Measurements from ENCODE around the gene OBP2B. TPM values are rescaled to one million over a fixed set of nuclear protein-coding genes. Genes with fewer than 3 reads are reported as not detected.

OBP2B gene
- polyA plus RNA-seq, 1 donor from 2014 or later, result not detected

DNA sequence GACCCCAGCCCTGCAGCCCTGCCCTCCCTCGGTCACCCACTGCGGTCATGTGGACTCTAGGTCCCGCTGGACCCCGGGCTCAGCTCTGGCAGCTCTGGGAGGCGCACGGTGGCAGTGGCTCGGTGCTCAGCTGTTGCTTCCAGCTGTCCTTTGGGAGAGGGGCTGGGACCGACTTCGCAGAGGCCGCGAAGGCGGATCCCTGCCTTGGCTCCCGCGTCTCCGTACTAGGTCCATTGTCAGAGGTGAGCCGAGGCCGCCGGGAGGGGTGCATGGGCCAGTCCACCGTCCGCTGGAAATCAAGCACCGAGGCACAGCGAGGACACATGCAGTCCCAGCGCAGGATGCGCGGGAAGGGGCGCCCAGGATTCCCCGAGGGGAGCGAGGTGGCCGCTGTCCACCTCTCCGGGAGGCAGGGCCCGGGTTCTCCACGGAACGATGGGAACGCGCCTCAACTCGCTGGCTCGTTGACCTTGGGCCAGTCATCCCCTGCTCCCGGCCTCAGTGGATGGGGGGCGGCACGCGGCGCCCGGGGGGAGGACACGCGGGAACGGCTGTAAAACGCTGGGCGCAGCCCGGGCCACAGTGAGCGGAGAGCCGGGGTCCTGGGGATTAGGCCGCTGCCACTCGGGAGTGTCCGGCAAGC lies 46.1 kb downstream of the OBP2B start:
- H3K36me3 Mint-ChIP-seq, result peaks cover 2% of the 10 kb centered on the region
- H3K9me3 Mint-ChIP-seq, result no peaks in the 10 kb centered on the region
- peaks cover 3% of the 10 kb centered on the region for H3K27me3 Mint-ChIP-seq
- peak overlapping the region in 2 of 3 donors; percentile 43 to 58 for H3K27ac Mint-ChIP-seq
- peak overlapping the region; percentile 55 to 86 (median 76) for H3K4me3 Mint-ChIP-seq
- H3K4me1 Mint-ChIP-seq, result peaks cover 8 to 15% (median 15%) of the 10 kb centered on the region in 3 donors

GRCh38 chr9:133161547-133161950 lies 47.5 kb downstream of the OBP2B start:
- Mint-ChIP-seq H3K36me3 (peaks cover 2% of the 10 kb centered on the region), H3K27me3 (peaks cover 3% of the 10 kb centered on the region), H3K9me3 (no peaks in the 10 kb centered on the region), H3K27ac (peak overlapping the region in 2 of 3 donors; percentile 1 to 33), H3K4me1 (peaks cover 8 to 15% (median 15%) of the 10 kb centered on the region in 3 donors), H3K4me3 (peak overlapping the region in 3 of 4 donors; percentile 66 to 72 (median 68))

- peaks cover 8 to 15% (median 15%) of the 10 kb centered on the region in 3 donors for H3K4me1 Mint-ChIP-seq
- H3K27me3 Mint-ChIP-seq, result no peaks in the 10 kb centered on the region
- peaks cover 2% of the 10 kb centered on the region for H3K36me3 Mint-ChIP-seq
- H3K9me3 Mint-ChIP-seq, result no peaks in the 10 kb centered on the region
- H3K27ac Mint-ChIP-seq, result peak overlapping the region in 2 of 3 donors; percentile 1 to 34
- peak overlapping the region; percentile 52 to 77 (median 69) for H3K4me3 Mint-ChIP-seq
These were observed 48.1 kb downstream of the OBP2B start for GRCh38 chr9:133160742-133161546.

- Mint-ChIP-seq H3K4me3 (no peak overlapping the region), H3K36me3 (peaks cover 2% of the 10 kb centered on the region), H3K27ac (peak overlapping the region in 1 of 3 donors; percentile 59), H3K9me3 (no peaks in the 10 kb centered on the region), H3K27me3 (no peaks in the 10 kb centered on the region), H3K4me1 (peaks cover 5 to 12% (median 9%) of the 10 kb centered on the region in 3 donors)
These were observed 50.4 kb downstream of the OBP2B start for GRCh38 chr9:133158695-133159094.

Other genes with a start within 250 kb of the OBP2B start
- gene GFI1B, start 230.6 kb downstream of the OBP2B start, polyA plus RNA-seq, result 0.74 TPM
- 34.5 TPM for gene GTF3C5, start 178.3 kb downstream of the OBP2B start, polyA plus RNA-seq
- gene CEL, start 147.3 kb downstream of the OBP2B start, polyA plus RNA-seq, result not detected
- gene RALGDS, start 88.0 kb downstream of the OBP2B start, polyA plus RNA-seq, result 16.9 TPM
- gene GBGT1, start 45.3 kb downstream of the OBP2B start, polyA plus RNA-seq, result 1.7 TPM
- gene ABO, start 66.0 kb upstream of the OBP2B start, polyA plus RNA-seq, result not detected
- gene SURF6, start 126.9 kb upstream of the OBP2B start, polyA plus RNA-seq, result 13.4 TPM
- 26.7 TPM for gene MED22, start 138.9 kb upstream of the OBP2B start, polyA plus RNA-seq
- 1,229 TPM for gene RPL7A, start 139.0 kb upstream of the OBP2B start, polyA plus RNA-seq
- gene SURF1, start 147.2 kb upstream of the OBP2B start, polyA plus RNA-seq, result 114 TPM
- 34.7 TPM for gene SURF2, start 147.3 kb upstream of the OBP2B start, polyA plus RNA-seq
- 72.6 TPM for gene SURF4, start 166.8 kb upstream of the OBP2B start, polyA plus RNA-seq
- 0.16 TPM for gene STKLD1, start 167.1 kb upstream of the OBP2B start, polyA plus RNA-seq
- 31.6 TPM for gene REXO4, start 208.8 kb upstream of the OBP2B start, polyA plus RNA-seq
- 0.35 TPM for gene ADAMTS13, start 213.1 kb upstream of the OBP2B start, polyA plus RNA-seq

All from IgD-negative memory B cell (primary cell).